HG03175 (cell line): ENCODE measurements around the gene CCK.
A peak's percentile ranks its signal among the peaks of the same experiment; 100 is the strongest.
"Not testable (repeated sequence)": the region's sequence is repeated elsewhere in the genome, so short reads cannot be mapped to it uniquely, and the experiment has no call there.

Experiments
- ATAC-seq: cut with Tn5 transposase; IDR thresholded peaks from one replicate; pipeline ENCODE4 v1.9.1; 2021; ENCODE audit warnings: mild to moderate bottlenecking, moderate library complexity; ENCODE audit not compliant: unreplicated experiment

CCK gene, protein sequence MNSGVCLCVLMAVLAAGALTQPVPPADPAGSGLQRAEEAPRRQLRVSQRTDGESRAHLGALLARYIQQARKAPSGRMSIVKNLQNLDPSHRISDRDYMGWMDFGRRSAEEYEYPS

DNA sequence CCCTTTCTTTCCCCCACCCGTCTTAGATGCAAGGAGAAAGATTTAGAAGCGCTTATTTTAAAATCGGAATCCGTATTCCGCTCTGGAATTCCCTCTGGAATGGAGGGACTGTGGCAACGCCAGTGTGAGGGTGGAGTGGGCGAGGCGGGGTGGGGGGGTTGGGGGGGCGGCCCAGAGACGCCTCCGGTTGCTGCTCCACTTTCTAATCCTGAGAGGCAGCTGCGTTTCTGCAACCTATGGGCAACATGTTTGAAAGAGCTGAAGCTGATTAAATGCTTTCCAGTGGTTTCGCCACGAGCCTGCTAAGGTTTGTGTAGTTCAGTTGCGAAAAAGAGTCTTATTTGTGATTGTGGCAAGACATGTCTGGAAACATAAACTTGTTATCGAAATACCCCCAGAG lies at the start of gene CCK:
Gene CCK (minus strand): TSS at position 101 of the 400 bp plus-strand sequence. CDS start 2,555 bp downstream, outside the sequence.
- no peak for ATAC-seq

DNA sequence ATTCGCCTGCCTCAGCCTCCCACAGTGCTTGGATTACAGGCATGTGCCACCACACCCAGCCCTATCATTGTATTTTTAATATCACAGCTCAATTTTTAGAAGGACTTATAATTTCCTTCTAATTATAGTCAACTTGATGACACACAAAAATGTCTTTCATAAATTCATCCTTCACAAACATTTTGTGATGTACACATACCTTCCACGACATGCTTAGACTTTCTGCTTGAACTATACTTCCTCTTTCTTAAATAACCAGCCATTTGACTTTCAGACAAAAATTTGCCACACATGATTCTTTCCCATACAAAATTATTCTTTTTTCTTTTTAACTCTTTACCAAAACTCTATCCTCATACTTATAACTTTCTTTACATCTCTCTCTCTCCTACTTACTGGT lies 48.4 kb upstream of the CCK start:
- no peak for ATAC-seq

DNA sequence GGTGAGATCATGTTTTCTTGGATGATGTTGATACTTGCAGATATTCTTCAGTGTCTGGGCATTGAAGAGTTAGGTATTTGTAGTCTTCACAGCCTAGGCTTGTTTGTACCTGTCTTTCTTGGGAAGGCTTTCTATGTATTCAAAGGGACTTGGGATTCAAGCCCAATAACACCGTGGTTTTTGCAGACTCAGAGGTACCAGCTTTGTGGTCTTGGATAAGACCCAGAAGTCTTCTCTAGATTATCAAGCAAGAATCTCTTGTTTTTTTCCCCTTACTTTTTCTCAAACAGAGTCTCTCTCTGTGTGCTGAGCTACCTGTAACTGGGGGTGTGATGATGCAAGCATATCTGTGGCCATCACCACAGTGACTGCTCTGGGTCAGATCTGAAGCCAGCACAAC lies 42.7 kb upstream of the CCK start:
- no peak for ATAC-seq

DNA sequence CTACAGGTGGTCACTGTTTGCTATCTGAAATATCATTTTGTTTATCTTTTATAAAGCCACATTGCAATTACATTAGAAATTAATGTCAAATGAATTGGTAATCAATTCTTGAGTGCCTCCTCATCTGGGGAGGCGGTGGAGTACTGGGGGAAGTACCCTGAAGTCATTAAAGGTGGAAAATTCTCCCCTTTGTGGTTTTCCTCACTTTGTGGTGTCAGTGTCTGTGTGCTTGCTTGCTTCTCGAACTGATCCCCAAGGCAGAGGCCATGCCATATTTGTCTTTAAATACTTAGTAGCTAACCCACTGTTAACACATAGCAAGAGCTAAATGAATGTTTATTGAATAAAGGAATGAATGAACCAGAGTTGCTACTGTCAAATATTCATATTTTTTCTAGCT lies 40.5 kb upstream of the CCK start:
- ATAC-seq: no peak

DNA sequence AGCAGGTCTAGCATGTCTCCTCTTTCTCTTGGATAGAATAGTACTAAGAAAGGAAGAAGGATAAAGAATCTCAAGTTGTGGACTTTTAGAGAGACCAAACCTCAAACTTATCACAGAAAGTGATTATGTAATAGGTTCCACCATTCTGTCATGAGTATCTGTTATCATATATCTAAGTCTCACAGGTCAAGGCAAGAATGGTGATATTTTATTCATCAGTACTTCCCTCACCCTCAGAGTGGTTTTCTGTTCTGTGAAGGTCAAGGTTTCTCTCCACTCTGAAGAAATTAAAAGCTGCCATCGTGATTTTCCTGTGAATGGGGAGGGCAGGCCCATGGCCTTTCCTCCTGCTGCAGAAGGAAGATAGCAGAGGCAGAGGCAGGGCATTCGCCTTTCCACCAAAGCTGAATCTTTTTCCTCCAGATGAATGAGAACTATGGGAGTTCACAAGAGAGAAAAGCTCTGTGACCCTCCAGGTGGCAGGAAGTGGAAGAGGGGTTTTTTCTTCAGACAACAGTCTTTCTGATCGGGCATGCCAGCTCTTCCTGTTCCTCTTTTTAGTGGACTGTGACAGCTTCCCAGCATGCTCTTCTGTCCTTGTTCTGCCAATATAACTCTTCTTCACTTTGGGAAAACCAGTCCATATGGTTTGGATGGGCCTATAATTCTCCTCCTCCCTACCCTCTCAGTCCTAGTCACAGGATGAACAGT lies 37.1 kb upstream of the CCK start:
- ATAC-seq: peak; percentile 53

DNA sequence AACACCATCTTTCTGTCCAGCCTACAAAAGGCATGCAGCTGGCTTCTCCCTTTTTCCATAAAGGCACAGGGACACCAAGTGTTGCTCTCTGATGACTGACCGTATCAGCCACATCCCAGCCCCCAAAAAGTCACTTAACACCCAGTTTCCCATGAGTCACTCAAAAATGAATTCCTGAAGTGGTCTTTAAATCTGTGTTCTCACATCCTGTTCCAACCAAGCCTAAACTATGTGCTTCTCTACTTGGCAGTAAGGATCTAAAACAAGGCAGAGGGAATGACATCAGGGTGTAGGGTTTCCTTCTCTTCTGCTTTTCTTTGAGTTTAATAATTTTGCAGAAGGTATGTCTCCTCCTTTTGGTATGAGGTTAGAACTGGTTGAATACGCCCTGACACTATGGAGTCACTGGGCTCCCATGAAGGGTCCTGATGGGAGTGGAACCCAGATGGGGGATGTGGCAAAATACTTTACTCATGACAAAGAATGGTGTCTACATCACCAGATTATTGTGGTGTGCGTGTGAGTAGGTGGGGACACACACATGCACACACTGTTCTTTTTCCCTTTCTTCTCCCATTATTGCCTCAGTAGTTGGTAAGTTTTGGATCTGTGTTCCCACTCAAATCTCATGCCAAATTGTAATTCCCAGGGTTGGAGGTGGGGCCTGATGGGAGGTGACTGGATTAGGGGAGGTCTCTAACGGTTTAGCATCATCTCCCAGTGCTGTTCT lies 35.6 kb upstream of the CCK start:
- no peak for ATAC-seq

DNA sequence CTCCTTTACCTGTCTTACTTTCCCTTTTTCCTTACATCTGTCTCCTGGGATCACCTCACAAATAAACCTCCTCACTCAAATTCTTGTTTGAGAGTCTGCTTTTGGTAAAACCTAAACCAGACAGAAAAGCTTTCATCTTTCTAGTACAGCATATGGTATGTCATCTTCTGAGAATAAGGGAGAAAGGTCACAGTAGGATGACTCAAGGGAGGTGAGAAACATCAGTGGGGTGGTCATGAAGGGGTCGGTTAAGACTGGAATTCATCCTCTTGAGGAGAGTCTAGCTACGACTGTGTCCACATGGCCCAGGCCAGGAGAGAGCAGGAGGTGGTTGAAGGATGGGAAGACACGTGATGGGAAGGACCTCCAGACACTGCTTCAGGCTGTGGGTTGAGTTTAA lies 34.8 kb upstream of the CCK start:
- ATAC-seq: no peak

DNA sequence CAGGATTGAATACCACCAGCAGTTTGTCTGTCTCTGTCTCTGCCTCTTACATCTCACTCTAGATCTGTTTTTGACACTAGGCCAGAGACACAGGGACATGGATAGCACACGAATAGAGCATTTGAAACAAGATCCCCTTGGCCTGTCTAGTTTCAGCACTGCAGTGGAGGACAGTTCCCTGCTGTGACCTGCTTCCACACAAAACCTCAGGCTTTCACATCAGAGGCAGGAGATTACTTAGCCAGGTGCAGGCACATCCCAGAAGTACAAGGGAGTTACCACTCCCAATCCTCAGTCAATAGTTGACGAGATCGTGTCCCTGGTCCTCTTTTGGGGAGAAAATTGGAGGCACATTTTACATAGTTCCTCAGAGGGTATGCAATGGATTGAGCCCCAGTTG lies 34.0 kb upstream of the CCK start:
- no peak for ATAC-seq

DNA sequence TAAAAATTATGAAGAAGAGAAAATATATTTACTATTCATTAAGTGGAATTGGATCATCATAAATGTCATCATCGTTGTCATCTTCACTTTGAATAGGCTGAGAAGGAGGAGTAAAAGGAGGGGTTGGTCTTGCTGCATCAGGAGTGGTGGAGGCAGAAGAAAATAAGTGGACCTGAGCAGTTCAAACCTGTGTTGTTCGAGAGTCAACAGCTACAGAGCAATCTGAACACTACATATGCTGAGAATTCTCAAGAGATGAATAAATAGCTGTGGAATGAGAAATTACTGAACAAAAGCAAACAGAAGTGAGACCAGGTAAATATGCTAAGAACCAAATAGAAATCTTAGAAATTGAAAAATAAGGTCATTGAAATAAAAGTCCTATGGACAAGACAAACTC lies 32.3 kb upstream of the CCK start:
- no peak for ATAC-seq

DNA sequence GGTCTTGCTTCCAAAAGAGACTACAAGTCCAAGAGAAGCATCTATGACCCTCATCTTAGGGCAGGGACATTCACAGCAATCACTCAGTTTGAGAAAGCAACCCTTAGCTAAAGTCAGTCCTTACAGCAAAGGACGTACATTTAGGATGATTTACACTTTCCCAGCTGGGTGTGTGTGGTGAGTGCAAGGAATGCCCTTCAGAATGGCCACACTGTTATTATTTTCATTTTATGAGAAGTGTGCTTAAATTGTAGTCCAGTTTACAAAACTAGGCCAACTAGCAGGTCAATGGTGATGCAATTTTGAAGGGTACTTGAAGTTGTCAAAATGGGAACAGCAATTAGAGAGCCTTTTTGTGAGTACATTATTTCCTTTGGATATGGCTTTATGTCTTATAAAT lies 26.0 kb upstream of the CCK start:
- no peak for ATAC-seq

DNA sequence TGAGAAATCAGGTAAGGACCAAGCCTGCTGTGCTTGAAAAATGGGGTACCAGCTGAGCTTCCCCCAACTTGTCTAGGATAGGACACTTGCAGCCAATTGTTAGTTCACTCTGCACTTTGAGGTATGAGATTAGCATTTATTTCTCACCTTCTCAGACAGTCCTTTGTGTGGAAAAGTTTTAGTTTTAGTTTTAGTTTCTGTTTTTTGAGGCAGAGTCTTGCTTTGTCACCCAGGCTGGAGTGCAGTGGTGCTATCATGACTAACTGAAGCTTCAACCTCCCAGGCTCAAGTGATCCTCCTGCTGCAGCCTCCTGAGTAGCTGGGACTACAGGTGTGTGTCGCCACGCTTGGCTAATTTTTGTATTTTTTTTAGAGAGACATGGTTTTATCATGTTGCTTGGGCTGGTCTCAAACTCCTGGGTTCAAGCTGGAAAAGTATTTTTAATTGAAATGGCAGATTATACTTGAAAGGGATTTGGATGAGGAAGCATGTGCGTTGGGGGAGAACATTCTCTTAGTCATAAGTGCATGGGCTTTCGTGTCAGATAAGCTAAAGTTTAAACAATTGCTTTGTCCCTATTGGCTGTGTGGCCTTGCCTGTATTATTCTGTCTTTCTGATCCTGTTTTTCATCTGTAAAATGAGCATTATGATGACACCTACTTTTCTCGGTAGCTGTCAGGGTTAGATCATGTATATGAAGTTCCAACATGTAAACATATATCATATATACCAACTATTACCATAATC lies 25.2 kb upstream of the CCK start:
- ATAC-seq: peak; percentile 55

DNA sequence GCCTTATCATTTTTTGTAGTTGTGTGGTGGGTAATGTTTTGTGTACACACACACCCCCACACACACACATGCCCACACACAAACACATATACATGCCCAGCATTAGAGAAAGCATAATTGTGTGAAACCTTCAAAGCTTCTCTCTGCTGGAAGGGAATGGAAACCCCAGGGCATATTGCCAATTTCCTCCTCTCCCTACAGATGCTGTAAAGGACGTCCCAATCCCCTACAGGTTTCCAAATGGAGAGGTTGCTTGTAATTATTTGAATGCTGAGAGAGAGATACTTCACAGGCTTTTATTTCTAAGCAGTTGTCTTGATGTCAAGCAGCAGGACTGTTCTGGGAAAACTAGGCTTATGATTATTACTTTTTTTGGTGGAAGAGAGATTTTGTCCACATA lies 23.0 kb upstream of the CCK start:
- no peak for ATAC-seq

DNA sequence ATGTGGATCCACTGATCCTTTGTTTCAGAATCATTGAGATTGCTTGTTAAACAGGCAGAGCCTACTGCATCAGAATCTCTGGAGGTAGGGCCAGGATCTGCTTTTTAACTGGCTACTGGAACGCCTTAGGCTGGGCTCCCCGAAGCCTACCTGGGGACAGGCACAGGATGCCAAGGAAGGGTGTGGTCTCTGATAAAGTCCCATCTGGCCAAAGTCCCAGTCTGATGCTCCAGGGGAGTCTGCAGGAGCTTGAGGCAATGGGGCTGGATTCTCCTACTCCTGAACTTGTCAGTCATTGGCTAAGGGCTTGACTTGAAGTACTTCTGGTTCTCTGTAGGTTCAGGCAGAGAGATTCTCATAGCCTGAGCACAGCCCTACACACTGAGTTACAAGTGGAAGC lies 22.4 kb upstream of the CCK start:
- ATAC-seq: no peak

DNA sequence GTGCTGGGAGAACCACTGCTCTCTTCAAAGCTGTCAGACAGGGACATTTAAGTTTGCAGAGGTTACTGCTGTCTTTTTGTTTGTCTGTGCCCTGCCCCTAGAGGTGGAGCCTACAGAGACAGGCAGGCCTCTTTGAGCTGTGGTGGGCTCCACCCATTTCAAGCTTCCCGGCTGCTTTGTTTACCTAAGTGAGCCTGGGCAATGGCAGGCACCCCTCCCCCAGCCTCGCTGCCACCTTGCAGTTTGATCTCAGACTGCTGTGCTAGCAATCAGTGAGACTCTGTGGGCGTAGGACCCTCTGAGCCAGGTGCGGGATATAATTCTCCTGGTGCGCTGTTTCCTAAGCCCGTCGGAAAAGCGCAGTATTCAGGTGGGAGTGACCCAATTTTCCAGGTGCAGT lies 21.4 kb upstream of the CCK start:
- ATAC-seq: not testable (repeated sequence)

DNA sequence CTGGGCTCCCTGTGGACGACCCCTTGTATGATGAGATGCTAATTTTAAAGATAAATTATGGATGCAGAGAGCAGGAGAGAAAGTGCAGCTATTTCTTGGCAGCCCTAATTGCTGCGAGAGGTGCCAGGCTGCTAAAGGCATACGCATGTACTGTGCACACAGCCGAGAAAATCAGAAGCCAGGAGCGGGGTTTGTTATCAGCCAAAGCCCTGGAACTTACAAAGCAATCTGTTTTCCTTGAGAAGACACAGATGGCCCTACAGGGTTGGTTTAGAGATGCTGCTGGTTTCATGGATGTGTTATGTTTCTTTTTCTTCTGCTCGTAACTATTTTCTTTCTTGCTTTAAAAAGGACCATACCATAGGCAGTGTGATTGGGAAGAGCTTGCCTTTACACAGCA lies 11.7 kb upstream of the CCK start:
- no peak for ATAC-seq

DNA sequence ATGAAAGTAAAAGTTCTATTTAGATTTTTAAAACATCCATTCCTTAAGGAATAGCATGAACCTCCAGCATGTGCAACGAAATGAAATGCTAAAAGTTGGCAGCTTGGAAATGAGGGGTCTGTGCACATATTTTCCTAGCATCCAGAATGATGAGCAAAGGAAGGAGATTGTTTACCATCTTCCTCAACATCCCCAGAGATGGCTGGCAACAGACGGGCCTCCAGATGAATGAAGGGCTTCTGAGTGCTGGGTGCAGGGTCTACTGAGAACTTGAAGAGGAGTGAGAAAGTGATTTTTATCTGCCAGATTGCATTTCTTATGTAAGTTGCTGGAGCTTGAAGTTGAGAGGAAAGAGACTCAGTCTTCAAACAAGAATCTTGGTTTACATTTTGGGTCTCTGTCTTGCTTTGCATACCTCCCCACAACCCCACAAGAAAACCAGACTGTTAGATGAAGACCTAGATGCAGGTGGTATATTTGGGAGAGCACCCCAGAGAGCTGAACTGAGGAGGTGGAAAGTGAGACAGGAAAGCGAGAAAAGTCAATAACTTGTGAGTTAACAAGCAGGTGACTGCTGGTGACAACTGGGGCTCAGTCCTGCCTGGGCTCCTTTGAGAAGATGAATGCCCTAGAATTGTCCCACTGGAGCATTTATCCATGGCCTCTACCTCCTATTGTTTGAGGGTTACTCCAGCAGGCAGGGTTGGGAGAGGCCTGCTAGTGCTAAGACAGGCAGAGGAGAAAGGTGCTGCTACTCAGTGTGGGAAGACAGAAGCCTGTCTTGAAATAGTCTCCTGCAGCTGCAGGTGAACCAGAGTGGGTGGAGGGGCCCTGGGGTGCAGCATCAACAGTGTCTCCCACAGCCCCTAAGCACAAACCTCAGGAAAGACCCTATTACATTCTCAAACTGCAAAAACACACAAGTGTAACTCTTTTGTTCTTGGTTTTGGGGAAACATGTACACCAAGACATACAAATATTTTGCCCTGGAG lies 10.5 kb upstream of the CCK start:
- ATAC-seq: peak; percentile 67

DNA sequence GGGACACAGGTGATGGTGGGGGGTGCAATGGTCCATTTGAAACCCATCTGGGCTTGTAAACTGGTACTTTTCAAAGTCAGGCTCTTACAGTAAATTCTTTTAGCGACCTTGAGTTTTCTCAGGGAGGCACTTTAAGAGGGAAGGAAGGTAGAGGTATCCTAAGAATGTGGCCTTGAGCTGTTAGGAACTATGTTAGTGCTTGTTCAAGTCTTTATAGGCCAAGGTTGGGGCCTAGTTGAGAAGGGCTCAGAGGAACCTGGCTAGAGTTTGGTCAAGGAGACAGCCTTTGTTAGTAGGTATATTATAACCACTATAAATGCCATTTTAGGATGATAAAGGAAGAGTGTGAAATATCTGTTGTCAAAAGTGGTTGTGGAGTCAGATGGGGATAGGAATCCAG lies 9.2 kb upstream of the CCK start:
- ATAC-seq: no peak

DNA sequence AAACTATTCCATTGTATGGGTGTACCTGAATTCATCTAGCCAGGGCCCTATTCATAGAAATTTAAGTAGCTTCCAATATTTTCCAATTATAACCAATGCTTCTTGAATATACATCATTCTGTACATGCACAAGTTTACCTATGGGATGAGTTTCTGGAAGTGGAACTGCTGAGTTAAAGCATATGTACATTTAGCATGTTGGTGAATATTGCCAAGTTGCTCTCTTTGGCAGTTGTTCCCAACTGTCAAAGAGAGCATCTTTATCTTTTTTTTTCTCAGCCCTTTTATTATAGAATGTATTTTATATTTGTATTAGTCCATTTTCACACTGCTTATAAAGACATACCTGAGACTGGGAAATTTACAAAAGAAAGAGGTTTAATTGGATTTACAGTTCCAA lies 8.3 kb upstream of the CCK start:
- no peak for ATAC-seq

DNA sequence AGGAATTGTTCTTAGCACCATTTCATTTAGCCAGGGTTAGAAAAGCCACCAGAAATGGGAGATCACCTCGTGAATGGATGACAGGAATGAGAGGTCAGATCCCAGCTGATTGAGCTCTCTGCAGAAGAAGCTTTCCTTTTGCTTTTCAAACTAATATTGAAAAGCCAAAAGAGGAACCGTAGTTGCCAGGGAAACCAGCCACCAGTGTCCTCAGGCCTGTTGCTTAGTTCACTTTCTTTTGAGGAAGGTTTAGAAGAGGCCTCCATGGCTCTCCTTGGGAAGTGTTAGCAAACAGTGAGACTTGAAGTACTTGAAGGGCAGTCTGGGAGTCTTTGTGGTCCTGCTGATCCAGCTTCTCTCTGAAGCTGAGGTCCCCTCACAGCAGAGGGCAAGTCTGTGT lies 7.4 kb upstream of the CCK start:
- ATAC-seq: no peak

DNA sequence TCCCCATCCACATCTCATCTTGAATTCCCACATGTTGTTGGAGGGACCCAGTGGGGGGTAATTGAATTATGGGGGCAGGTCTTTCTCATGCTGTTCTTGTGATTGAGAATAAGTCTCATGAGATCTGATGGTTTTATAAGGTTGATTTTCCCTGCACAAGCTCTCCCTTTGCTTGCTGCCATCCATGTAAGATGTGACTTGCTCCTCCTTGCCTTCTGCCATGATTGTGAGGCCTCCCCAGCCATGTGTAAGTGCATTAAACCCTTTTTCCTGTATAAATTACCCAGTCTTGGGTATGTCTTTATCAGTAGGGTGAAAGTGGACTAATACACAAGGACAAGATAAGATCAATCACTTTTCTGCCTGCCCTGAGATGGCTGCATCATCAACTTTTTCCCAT lies 5.8 kb upstream of the CCK start:
- ATAC-seq: no peak

DNA sequence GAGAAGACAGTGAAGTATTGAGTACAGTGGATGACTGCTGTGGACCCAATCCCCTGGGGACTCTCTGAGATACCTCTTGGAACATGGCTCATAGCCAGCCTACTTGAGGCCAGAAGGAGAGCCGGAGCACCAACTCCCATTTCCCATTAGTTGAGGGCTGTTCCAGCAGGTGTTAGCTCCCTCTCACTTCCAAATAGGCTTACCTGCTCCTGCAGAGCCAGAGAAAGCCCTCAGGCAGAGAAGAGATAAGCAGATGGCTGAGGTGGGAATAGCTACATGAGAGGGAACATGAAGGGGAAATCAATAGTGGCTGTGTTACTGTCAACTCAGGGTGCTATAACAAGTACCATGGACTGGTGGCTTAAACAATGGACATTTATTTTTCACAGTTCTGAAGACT lies 4.6 kb upstream of the CCK start:
- ATAC-seq: no peak
